ENCODE measurements around the gene CENATAC.
A peak's percentile ranks its signal among the peaks of the same experiment; 100 is the strongest.
"Not testable (repeated sequence)": the region's sequence is repeated elsewhere in the genome, so short reads cannot be mapped to it uniquely, and the experiment has no call there.

The CENATAC gene

GRCh38 chr11:118997627-118998387 lies at the start of gene CENATAC:
TSS of gene CENATAC (plus strand) at chr11:118998138. CDS start at chr11:118998198, 60 bp downstream.
- TF ChIP-seq CTCF (IDR thresholded peaks at IDR 0.05; ENCODE audit: low read depth, low read length), result no peak
- peak within 1 kb of the TSS; percentile 67 for H3K4me3 ChIP-seq (ENCODE audit: low read depth, low read length)
- in situ Hi-C loops (cut with HindIII; ENCODE audit: low sequenced_read_pairs), result no loop called here
- DNase-seq (ENCODE audit: low read depth, low spot score), result peak; percentile 86

- in situ Hi-C loops (cut with HindIII; ENCODE audit: low sequenced_read_pairs), result no loop called here
- no peak for TF ChIP-seq CTCF (IDR thresholded peaks at IDR 0.05; ENCODE audit: low read depth, low read length)
- DNase-seq (ENCODE audit: low read depth, low spot score), result no peak
- no peak overlapping the region for H3K4me3 ChIP-seq (ENCODE audit: low read depth, low read length)
Measured at GRCh38 chr11:118953265-118953664, 44.7 kb upstream of the CENATAC start.

GRCh38 chr11:118953976-118954375 lies 44.0 kb upstream of the CENATAC start:
- H3K4me3 ChIP-seq (ENCODE audit: low read depth, low read length); DNase-seq (ENCODE audit: low read depth, low spot score); in situ Hi-C loops (cut with HindIII; ENCODE audit: low sequenced_read_pairs): not testable (repeated sequence)

GRCh38 chr11:118956094-118956846 lies 41.7 kb upstream of the CENATAC start, which contains the start of gene UPK2:
TSS of gene UPK2 (plus strand) at chr11:118956298. CDS start at chr11:118956351, 53 bp downstream.
- H3K4me3 ChIP-seq (ENCODE audit: low read depth, low read length), result no peak within 1 kb of the TSS
- DNase-seq (ENCODE audit: low read depth, low spot score), result peak; percentile 67
- peak; percentile 98 for TF ChIP-seq CTCF (IDR thresholded peaks at IDR 0.05; ENCODE audit: low read depth, low read length)
- in situ Hi-C loops (cut with HindIII; ENCODE audit: low sequenced_read_pairs), result no loop called here

- TF ChIP-seq CTCF (IDR thresholded peaks at IDR 0.05; ENCODE audit: low read depth, low read length), result no peak
- no peak overlapping the region for H3K4me3 ChIP-seq (ENCODE audit: low read depth, low read length)
- in situ Hi-C loops (cut with HindIII; ENCODE audit: low sequenced_read_pairs), result no loop called here
- no peak for DNase-seq (ENCODE audit: low read depth, low spot score)
Measured at GRCh38 chr11:118956847-118957469, 41.0 kb upstream of the CENATAC start.

- in situ Hi-C loops (cut with HindIII; ENCODE audit: low sequenced_read_pairs), result no loop called here
- DNase-seq (ENCODE audit: low read depth, low spot score), result no peak
- H3K4me3 ChIP-seq (ENCODE audit: low read depth, low read length), result no peak overlapping the region
- no peak for TF ChIP-seq CTCF (IDR thresholded peaks at IDR 0.05; ENCODE audit: low read depth, low read length)
Measured at GRCh38 chr11:118957549-118957948, 40.4 kb upstream of the CENATAC start.

All from astrocyte of the spinal cord (primary cell).